ENCODE data around the gene PPM1F.

PPM1F gene

GRCh38 chr22:21994881-21995444 is 42.3 kb upstream of the PPM1F start:
- DNase-seq (ENCODE audit: low read depth): no peak
- no peak for TF ChIP-seq CTCF (IDR thresholded peaks at IDR 0.05; ENCODE audit: insufficient read depth, low read depth, low read length, missing control alignments)
- H3K4me3 ChIP-seq (ENCODE audit: low read depth, low read length): no peak overlapping the region

GRCh38 chr22:21992593-21993237 is 40.1 kb upstream of the PPM1F start:
- no peak overlapping the region for H3K4me3 ChIP-seq (ENCODE audit: low read depth, low read length)
- TF ChIP-seq CTCF (IDR thresholded peaks at IDR 0.05; ENCODE audit: insufficient read depth, low read depth, low read length, missing control alignments): no peak
- no peak for DNase-seq (ENCODE audit: low read depth)

- H3K4me3 ChIP-seq (ENCODE audit: low read depth, low read length): no peak overlapping the region
- no peak for TF ChIP-seq CTCF (IDR thresholded peaks at IDR 0.05; ENCODE audit: insufficient read depth, low read depth, low read length, missing control alignments)
- DNase-seq (ENCODE audit: low read depth): no peak
These were observed 39.1 kb upstream of the PPM1F start for GRCh38 chr22:21991774-21992173.

GRCh38 chr22:21991304-21991596 is 38.6 kb upstream of the PPM1F start:
- no peak for DNase-seq (ENCODE audit: low read depth)
- TF ChIP-seq CTCF (IDR thresholded peaks at IDR 0.05; ENCODE audit: insufficient read depth, low read depth, low read length, missing control alignments): no peak
- no peak overlapping the region for H3K4me3 ChIP-seq (ENCODE audit: low read depth, low read length)

- TF ChIP-seq CTCF (IDR thresholded peaks at IDR 0.05; ENCODE audit: insufficient read depth, low read depth, low read length, missing control alignments): no peak
- H3K4me3 ChIP-seq (ENCODE audit: low read depth, low read length): no peak overlapping the region
- DNase-seq (ENCODE audit: low read depth): no peak
These were observed 38.0 kb upstream of the PPM1F start for GRCh38 chr22:21990445-21991303.

GRCh38 chr22:21989049-21989448 is 36.4 kb upstream of the PPM1F start:
- H3K4me3 ChIP-seq (ENCODE audit: low read depth, low read length): no peak overlapping the region
- no peak for DNase-seq (ENCODE audit: low read depth)
- TF ChIP-seq CTCF (IDR thresholded peaks at IDR 0.05; ENCODE audit: insufficient read depth, low read depth, low read length, missing control alignments): no peak
